Activated CD4-positive, alpha-beta memory T cell treated with anti-CD3 and anti-CD28 coated beads, Interleukin-2, amount 10 ng/mL, durations not matched to agents 7 days and 5 days (primary cell): ENCODE results near the gene NABP2. TPM values are rescaled to one million over a fixed set of nuclear protein-coding genes. Genes with fewer than 3 reads are reported as not detected.
A peak's percentile ranks its signal among the peaks of the same experiment; 100 is the strongest.
"Not testable (repeated sequence)": the region's sequence is repeated elsewhere in the genome, so short reads cannot be mapped to it uniquely, and the experiment has no call there.

Experiments used
- CTCF ChIA-PET: fragments of 350-600 bp; sonication (Branson Sonifier 250); formaldehyde crosslinking; loops from one replicate; lab custom pipeline; 2021; ENCODE audit warnings: antibody characterized with exemption, inconsistent platforms; lab: Charles Lee
- POLR2A ChIA-PET: fragments of 350-600 bp; sonication (Branson Sonifier 250); formaldehyde crosslinking; loops from one replicate; lab custom pipeline; 2021; ENCODE audit warnings: antibody characterized with exemption; lab: Charles Lee
- DNase-seq: peaks from one replicate; pipeline ENCODE4 v3.0.0-alpha.2; 2020
- H3K27ac Mint-ChIP-seq: one replicate; pipeline ENCODE4 v1.8.0; 2021; ENCODE audit warnings: mild to moderate bottlenecking, mixed read lengths
- H3K27me3 Mint-ChIP-seq: one replicate; pipeline ENCODE4 v1.8.0; 2021; ENCODE audit warnings: mixed read lengths
- H3K36me3 Mint-ChIP-seq: one replicate; pipeline ENCODE4 v1.8.0; 2021; ENCODE audit warnings: low read depth, mixed read lengths
- H3K4me1 Mint-ChIP-seq: one replicate; pipeline ENCODE4 v1.8.0; 2021; ENCODE audit warnings: mixed read lengths
- H3K4me3 Mint-ChIP-seq: one replicate; pipeline ENCODE4 v1.8.0; 2021; ENCODE audit warnings: mild to moderate bottlenecking, mixed read lengths
- H3K9me3 Mint-ChIP-seq: one replicate; pipeline ENCODE4 v1.8.0; 2021; ENCODE audit warnings: mixed read lengths
- total RNA-seq, 2 experiments: library from RNA; stranded (reverse); gene quantifications; one replicate each; pipeline ENCODE4 v1.2.3, GENCODE V29; 2021

The NABP2 gene
- total RNA-seq, 2 experiments from 2014 or later, result 49.6 to 52.3 TPM

GRCh38 chr12:56255671-56256070, 31.5 kb downstream of the NABP2 start:
- DNase-seq, result no peak
- H3K4me1 Mint-ChIP-seq, result peaks cover 22% of the 10 kb centered on the region
- no peak overlapping the region for H3K27ac Mint-ChIP-seq
- POLR2A ChIA-PET, result interaction anchor here (0.8 to 1.5 kb wide), 3 partner anchors 12 to 429 kb away, joined by 3 read pairs; no protein-coding TSS in a partner anchor
- CTCF ChIA-PET, result interaction anchor here (2.0 to 4.0 kb wide), 2 partner anchors 50 to 66 kb away, joined by 7 to 24 read pairs; partner anchors contain the start of gene SMARCC2
- no peak overlapping the region for H3K4me3 Mint-ChIP-seq
- no peaks in the 10 kb centered on the region for H3K27me3 Mint-ChIP-seq
- H3K9me3 Mint-ChIP-seq, result no peaks in the 10 kb centered on the region
- peaks cover 44% of the 10 kb centered on the region for H3K36me3 Mint-ChIP-seq

GRCh38 chr12:56256326-56256960, 32.3 kb downstream of the NABP2 start:
- ChIA-PET CTCF (interaction anchor here (0.8 to 4.0 kb wide), 6 partner anchors 8 to 138 kb away, joined by 3 to 24 read pairs (median 6); partner anchors contain the start of genes COQ10A, SMARCC2 and ZC3H10), POLR2A (interaction anchor here (0.8 to 2.5 kb wide), 5 partner anchors 11 to 428 kb away, joined by 3 to 8 read pairs (median 3); partner anchors contain the start of genes RNF41 and TIMELESS)
- DNase-seq, result no peak
- Mint-ChIP-seq H3K27ac (no peak overlapping the region), H3K27me3 (no peaks in the 10 kb centered on the region), H3K4me3 (peak overlapping the region; percentile 82), H3K36me3 (peaks cover 43% of the 10 kb centered on the region), H3K4me1 (peaks cover 22% of the 10 kb centered on the region), H3K9me3 (no peaks in the 10 kb centered on the region)

- DNase-seq, result no peak
- Mint-ChIP-seq H3K27ac (no peak overlapping the region), H3K4me3 (peak overlapping the region; percentile 82), H3K9me3 (no peaks in the 10 kb centered on the region), H3K27me3 (no peaks in the 10 kb centered on the region), H3K36me3 (peaks cover 37% of the 10 kb centered on the region), H3K4me1 (peaks cover 22% of the 10 kb centered on the region)
- ChIA-PET CTCF (interaction anchor here (0.8 to 4.0 kb wide), 8 partner anchors 9 to 139 kb away, joined by 3 to 24 read pairs (median 6); partner anchors contain the start of genes COQ10A, RNF41, SMARCC2 and ZC3H10), POLR2A (interaction anchor here (0.6 to 2.5 kb wide), 8 partner anchors 9 to 439 kb away, joined by 3 to 20 read pairs (median 6); partner anchors contain the start of genes COQ10A, ORMDL2, RNF41 and SARNP)
These were observed 32.9 kb downstream of the NABP2 start for GRCh38 chr12:56257071-56257470.

GRCh38 chr12:56257491-56258067, 33.4 kb downstream of the NABP2 start:
- Mint-ChIP-seq H3K27me3 (no peaks in the 10 kb centered on the region), H3K9me3 (no peaks in the 10 kb centered on the region), H3K4me1 (peaks cover 22% of the 10 kb centered on the region), H3K36me3 (peaks cover 32% of the 10 kb centered on the region), H3K4me3 (peak overlapping the region; percentile 82), H3K27ac (peak overlapping the region; percentile 62)
- no peak for DNase-seq
- POLR2A ChIA-PET, result interaction anchor here (0.6 to 2.5 kb wide), 16 partner anchors 9 to 440 kb away, joined by 3 to 20 read pairs (median 5); partner anchors contain the start of genes CNPY2, COQ10A, ESYT1 and ORMDL2
- CTCF ChIA-PET, result interaction anchor here (0.8 to 4.0 kb wide), 15 partner anchors 9 to 206 kb away, joined by 3 to 24 read pairs (median 6); partner anchors contain the start of genes COQ10A, CS, ESYT1 and RNF41

GRCh38 chr12:56258068-56258819, 34.1 kb downstream of the NABP2 start, which contains the start of gene ANKRD52:
ANKRD52 (minus strand) TSS chr12:56258384; CDS start chr12:56258269, 115 bp downstream.
- peak; percentile 80 for DNase-seq
- Mint-ChIP-seq H3K36me3 (peaks cover 26% of the 10 kb centered on the region), H3K9me3 (no peaks in the 10 kb centered on the region), H3K27ac (peak within 1 kb of the TSS; percentile 76), H3K27me3 (no peaks in the 10 kb centered on the region), H3K4me1 (peaks cover 22% of the 10 kb centered on the region), H3K4me3 (peak within 1 kb of the TSS; percentile 91)
- CTCF ChIA-PET, result interaction anchor here (0.8 to 4.0 kb wide), 19 partner anchors 9 to 206 kb away, joined by 3 to 24 read pairs (median 6); partner anchors contain the start of genes CNPY2, COQ10A, CS and ESYT1
- POLR2A ChIA-PET, result interaction anchor here (0.9 to 2.5 kb wide), 15 partner anchors 9 to 440 kb away, joined by 3 to 20 read pairs (median 5); partner anchors contain the start of genes CNPY2, COQ10A, ESYT1 and ORMDL2

GRCh38 chr12:56258820-56259183, 34.7 kb downstream of the NABP2 start:
- Mint-ChIP-seq H3K4me1 (peaks cover 22% of the 10 kb centered on the region), H3K9me3 (no peaks in the 10 kb centered on the region), H3K27ac (peak overlapping the region; percentile 76), H3K4me3 (peak overlapping the region; percentile 91), H3K36me3 (peaks cover 21% of the 10 kb centered on the region), H3K27me3 (no peaks in the 10 kb centered on the region)
- ChIA-PET CTCF (interaction anchor here (0.9 to 4.0 kb wide), 16 partner anchors 8 to 205 kb away, joined by 3 to 24 read pairs (median 6); partner anchors contain the start of genes CNPY2, COQ10A, CS and ESYT1), POLR2A (interaction anchor here (1.2 to 2.5 kb wide), 11 partner anchors 8 to 285 kb away, joined by 3 to 20 read pairs (median 8); partner anchors contain the start of genes CNPY2, COQ10A, ESYT1 and RAB5B)
- DNase-seq, result no peak

- Mint-ChIP-seq H3K27ac (no peak overlapping the region), H3K36me3 (peaks cover 9% of the 10 kb centered on the region), H3K4me1 (peaks cover 20% of the 10 kb centered on the region), H3K9me3 (no peaks in the 10 kb centered on the region), H3K27me3 (no peaks in the 10 kb centered on the region), H3K4me3 (no peak overlapping the region)
- no peak for DNase-seq
- ChIA-PET POLR2A (no interaction called here), CTCF (no interaction called here)
These were observed 36.2 kb downstream of the NABP2 start for GRCh38 chr12:56260380-56260779.

GRCh38 chr12:56260921-56261320, 36.8 kb downstream of the NABP2 start:
- Mint-ChIP-seq H3K9me3 (no peaks in the 10 kb centered on the region), H3K4me3 (no peak overlapping the region), H3K4me1 (peaks cover 24% of the 10 kb centered on the region), H3K27me3 (no peaks in the 10 kb centered on the region), H3K36me3 (peaks cover 8% of the 10 kb centered on the region), H3K27ac (no peak overlapping the region)
- CTCF ChIA-PET, result interaction anchor here (0.5 to 0.8 kb wide), 2 partner anchors 10 to 142 kb away, joined by 3 to 4 read pairs; partner anchors contain the start of gene ZC3H10
- DNase-seq, result no peak
- POLR2A ChIA-PET, result no interaction called here

- ChIA-PET CTCF (interaction anchor here (0.5 to 0.8 kb wide), 2 partner anchors 10 to 143 kb away, joined by 3 to 4 read pairs; partner anchors contain the start of gene ZC3H10), POLR2A (no interaction called here)
- H3K4me1 Mint-ChIP-seq, result peaks cover 23% of the 10 kb centered on the region
- no peaks in the 10 kb centered on the region for H3K27me3 Mint-ChIP-seq
- no peak for DNase-seq
- no peaks in the 10 kb centered on the region for H3K9me3 Mint-ChIP-seq
- no peak overlapping the region for H3K4me3 Mint-ChIP-seq
- H3K27ac Mint-ChIP-seq, result no peak overlapping the region
- H3K36me3 Mint-ChIP-seq, result peaks cover 4% of the 10 kb centered on the region
These were observed 37.5 kb downstream of the NABP2 start for GRCh38 chr12:56261503-56262232.

GRCh38 chr12:56262955-56263354, 38.8 kb downstream of the NABP2 start:
- POLR2A ChIA-PET, result interaction anchor here (0.7 kb wide), 2 partner anchors 20 to 72 kb away, joined by 3 to 4 read pairs; no protein-coding TSS in a partner anchor
- not testable (repeated sequence) for H3K9me3 Mint-ChIP-seq

GRCh38 chr12:56266068-56266692, 42.0 kb downstream of the NABP2 start:
- not testable (repeated sequence) for H3K36me3 Mint-ChIP-seq, H3K9me3 Mint-ChIP-seq, H3K27me3 Mint-ChIP-seq, DNase-seq
- peak overlapping the region; percentile 80 for H3K27ac Mint-ChIP-seq
- ChIA-PET CTCF (interaction anchor here (0.6 to 3.3 kb wide), 14 partner anchors 8 to 198 kb away, joined by 3 to 19 read pairs (median 4); partner anchors contain the start of genes ANKRD52, CS, RNF41 and SMARCC2), POLR2A (interaction anchor here (1.1 to 2.2 kb wide), 8 partner anchors 8 to 157 kb away, joined by 3 to 20 read pairs (median 7); partner anchors contain the start of genes ANKRD52, CS, RNF41 and STAT2)
- peaks cover 21% of the 10 kb centered on the region for H3K4me1 Mint-ChIP-seq
- peak overlapping the region; percentile 87 for H3K4me3 Mint-ChIP-seq

More at GRCh38 chr12:56262955-56263354, 38.8 kb downstream of the NABP2 start:
- not testable (repeated sequence) for H3K4me3 Mint-ChIP-seq, H3K36me3 Mint-ChIP-seq, DNase-seq, H3K27ac Mint-ChIP-seq, H3K27me3 Mint-ChIP-seq
- H3K4me1 Mint-ChIP-seq, result peaks cover 25% of the 10 kb centered on the region
- CTCF ChIA-PET, result interaction anchor here (0.7 to 1.5 kb wide), 4 partner anchors 9 to 201 kb away, joined by 3 to 6 read pairs (median 4); no protein-coding TSS in a partner anchor
